Skeletal muscle satellite cell (primary cell): Measurements from ENCODE around the gene APIP. TPM values are rescaled to one million over a fixed set of nuclear protein-coding genes. Genes with fewer than 3 reads are reported as not detected.

Source experiments
- small RNA-seq: library from RNA; depleted of rRNA; stranded (forward); fragments of <200 nt; gene quantifications from one replicate; pipeline ENCODE3, GENCODE V24; 2012

APIP gene

Small RNA genes lying within 50 kb of the gene (small RNA-seq; reads per million reads assigned to genes)
- gene MIR1343, result not detected
